Lung (tissue), 12 donors: ENCODE results near the gene ANTXR1. TPM values are rescaled to one million over a fixed set of nuclear protein-coding genes. Genes with fewer than 3 reads are reported as not detected.
A peak's percentile ranks its signal among the peaks of the same experiment; 100 is the strongest.

ENCODE experiments used
- ATAC-seq: fragments of 200-7000 bp; cut with Tn5 transposase; one replicate; pipeline ENCODE4 v1.9.1; 2020; ENCODE audit warnings: moderate number of reproducible peaks; ENCODE audit not compliant: insufficient read depth, low FRiP score
- DNase-seq, 3 donors: peaks; one replicate each; pipeline ENCODE4 v3.0.0-alpha.2; 2013 to 2017
- H3K27ac ChIP-seq, 2 donors: one replicate each; pipeline ENCODE4 v1.5.1; 2013; ENCODE audit warnings: mild to moderate bottlenecking in 2 of 2, moderate library complexity in 2 of 2, control low read depth in 1 of 2, inconsistent platforms in 1 of 2, low read depth in 1 of 2, low read length in 1 of 2
- H3K27me3 ChIP-seq, 3 donors: one replicate each; pipeline ENCODE4 v1.5.1; 2013; ENCODE audit warnings: low read length in 2 of 3; ENCODE audit not compliant: control insufficient read depth in 3 of 3, insufficient read depth in 3 of 3
- H3K36me3 ChIP-seq, 4 donors: one replicate each; pipeline ENCODE4 v1.5.1; 2013; ENCODE audit warnings: low read length in 4 of 4, mild to moderate bottlenecking in 1 of 4, moderate library complexity in 1 of 4; ENCODE audit not compliant: control insufficient read depth in 4 of 4, insufficient read depth in 4 of 4
- H3K4me1 ChIP-seq, 5 donors: one replicate each; pipeline ENCODE4 v1.5.1; 2013; ENCODE audit warnings: low read length in 5 of 5, mild to moderate bottlenecking in 2 of 5, moderate library complexity in 1 of 5; ENCODE audit not compliant: control insufficient read depth in 5 of 5, insufficient read depth in 5 of 5
- H3K4me3 ChIP-seq: one replicate; pipeline ENCODE4 v1.5.1; 2013; ENCODE audit warnings: mild to moderate bottlenecking, control low read depth, moderate library complexity
- H3K9ac ChIP-seq, 2 donors: one replicate each; pipeline ENCODE4 v1.5.1; 2013; ENCODE audit warnings: low read length in 2 of 2, control low read depth in 1 of 2; ENCODE audit not compliant: insufficient read depth in 1 of 2
- H3K9me3 ChIP-seq, 4 donors: one replicate each; pipeline ENCODE4 v1.5.1; 2013; ENCODE audit warnings: low read length in 3 of 4, mild to moderate bottlenecking in 1 of 4, moderate library complexity in 1 of 4; ENCODE audit not compliant: control insufficient read depth in 4 of 4, insufficient read depth in 3 of 4
- WGBS, 2 donors: extraction: QIAGEN DNeasy Blood & Tissue Kit; methylation state at CpG; one replicate each; pipeline ENCODE4 v1.1.7; 2013; 5-methylcytosine and 5-hydroxymethylcytosine counted together
- polyA plus RNA-seq, 2 donors: library from polyadenylated mRNA; stranded (reverse); fragments of 200-250 nt; gene quantifications; one replicate each; pipeline ENCODE4 v1.2.1, GENCODE V29; 2013
- total RNA-seq, 2 donors: library from RNA; depleted of rRNA in 1 of 2; stranded (reverse); fragments of >200 nt in 1 of 2; gene quantifications; one replicate each; pipeline ENCODE4 v1.2.1, GENCODE V29; 2014 to 2021
- TF ChIP-seq, protein P1 (sequence below): IDR thresholded peaks from 2 replicates; pipeline ENCODE4 v1.5.1; 2012; ENCODE audit warnings: mild to moderate bottlenecking; ENCODE audit errors: control extremely low read depth, extremely low read depth
- donor health status: control.
- donor health status: control.
- donor health status: Bipolar disorder and iron deficiency.
- donor health status: healthy.
- donor health status: DM: yes; HTN: yes; CAD: no.

ANTXR1 gene
- total and polyA plus RNA-seq, 4 donors, result 13.4 to 81.0 (median 34.8) TPM

DNA sequence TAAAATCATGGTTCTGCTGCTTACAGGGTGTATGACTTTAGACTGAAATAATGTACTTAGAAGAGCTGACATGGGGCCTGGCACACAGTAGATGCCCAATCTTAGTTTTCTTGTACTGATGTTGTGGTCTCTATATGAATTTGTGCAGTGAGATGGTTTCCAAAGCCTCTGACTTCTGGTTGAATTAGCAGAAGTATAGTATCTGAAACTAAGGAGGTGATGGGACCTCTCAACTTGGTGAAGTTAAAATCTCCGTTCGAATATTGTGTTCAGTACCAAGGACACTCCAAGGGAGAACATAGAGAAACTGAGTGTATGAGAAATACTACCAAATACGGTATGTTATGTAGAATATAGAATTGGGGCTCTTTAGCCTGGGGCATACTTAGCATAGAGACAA is 120.9 kb downstream of the ANTXR1 start:
- no peak overlapping the region for H3K9ac ChIP-seq
- peaks cover 0 to 3% (median 0%) of the 10 kb centered on the region in 5 donors for H3K4me1 ChIP-seq
- no peaks in the 10 kb centered on the region for H3K9me3 ChIP-seq
- TF ChIP-seq, protein P1, sequence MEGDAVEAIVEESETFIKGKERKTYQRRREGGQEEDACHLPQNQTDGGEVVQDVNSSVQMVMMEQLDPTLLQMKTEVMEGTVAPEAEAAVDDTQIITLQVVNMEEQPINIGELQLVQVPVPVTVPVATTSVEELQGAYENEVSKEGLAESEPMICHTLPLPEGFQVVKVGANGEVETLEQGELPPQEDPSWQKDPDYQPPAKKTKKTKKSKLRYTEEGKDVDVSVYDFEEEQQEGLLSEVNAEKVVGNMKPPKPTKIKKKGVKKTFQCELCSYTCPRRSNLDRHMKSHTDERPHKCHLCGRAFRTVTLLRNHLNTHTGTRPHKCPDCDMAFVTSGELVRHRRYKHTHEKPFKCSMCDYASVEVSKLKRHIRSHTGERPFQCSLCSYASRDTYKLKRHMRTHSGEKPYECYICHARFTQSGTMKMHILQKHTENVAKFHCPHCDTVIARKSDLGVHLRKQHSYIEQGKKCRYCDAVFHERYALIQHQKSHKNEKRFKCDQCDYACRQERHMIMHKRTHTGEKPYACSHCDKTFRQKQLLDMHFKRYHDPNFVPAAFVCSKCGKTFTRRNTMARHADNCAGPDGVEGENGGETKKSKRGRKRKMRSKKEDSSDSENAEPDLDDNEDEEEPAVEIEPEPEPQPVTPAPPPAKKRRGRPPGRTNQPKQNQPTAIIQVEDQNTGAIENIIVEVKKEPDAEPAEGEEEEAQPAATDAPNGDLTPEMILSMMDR, result no peak
- no peak for DNase-seq
- H3K27me3 ChIP-seq, result no peaks in the 10 kb centered on the region
- WGBS, 2 donors, result 95 to 97% methylated on average over 3 of the region's 3 CpGs
- ATAC-seq, result no peak
- no peak overlapping the region for H3K4me3 ChIP-seq
- no peak overlapping the region for H3K27ac ChIP-seq
- peaks cover 0 to 15% (median 5%) of the 10 kb centered on the region in 4 donors for H3K36me3 ChIP-seq

DNA sequence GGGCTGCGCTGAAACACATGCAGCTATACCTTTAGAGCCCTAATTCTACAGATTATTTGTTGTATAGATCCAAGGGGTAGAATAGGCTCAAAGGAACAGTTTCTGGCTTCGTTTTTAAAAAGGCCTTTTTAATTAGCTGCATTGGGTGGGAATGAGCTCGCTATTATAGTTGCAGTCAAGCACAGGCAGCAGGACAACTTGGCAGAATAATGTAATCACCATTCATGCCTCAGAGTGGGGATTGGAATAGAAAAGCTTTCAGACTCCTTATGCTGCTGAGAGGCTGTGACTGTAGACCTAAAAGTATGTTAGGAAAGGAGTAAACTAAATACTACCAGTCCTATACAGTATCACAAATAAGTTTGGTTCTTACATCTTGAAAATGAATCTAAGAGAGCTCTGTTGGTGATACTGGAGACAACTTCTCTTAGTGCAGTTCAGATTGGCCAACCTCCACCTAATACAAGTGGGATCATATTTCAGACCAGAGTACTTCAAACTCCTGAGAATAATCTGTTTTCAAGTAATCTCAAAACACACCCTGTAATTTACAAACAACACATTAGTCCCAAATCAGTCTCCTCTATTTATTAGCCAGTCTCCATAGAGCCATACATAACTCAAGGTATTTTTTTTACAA is 121.4 kb downstream of the ANTXR1 start:
- Histone ChIP-seq H3K36me3 (peaks cover 0 to 15% (median 5%) of the 10 kb centered on the region in 4 donors), H3K27me3 (no peaks in the 10 kb centered on the region), H3K4me3 (no peak overlapping the region), H3K4me1 (peaks cover 0 to 3% (median 0%) of the 10 kb centered on the region in 5 donors), H3K9me3 (no peaks in the 10 kb centered on the region), H3K9ac (no peak overlapping the region), H3K27ac (no peak overlapping the region)
- ATAC-seq (no peak), DNase-seq (peak in 1 of 3 donors; percentile 25)
- 70 to 79% methylated on average over 3 of the region's 3 CpGs for WGBS, 2 donors
- TF ChIP-seq, protein P1, result no peak

DNA sequence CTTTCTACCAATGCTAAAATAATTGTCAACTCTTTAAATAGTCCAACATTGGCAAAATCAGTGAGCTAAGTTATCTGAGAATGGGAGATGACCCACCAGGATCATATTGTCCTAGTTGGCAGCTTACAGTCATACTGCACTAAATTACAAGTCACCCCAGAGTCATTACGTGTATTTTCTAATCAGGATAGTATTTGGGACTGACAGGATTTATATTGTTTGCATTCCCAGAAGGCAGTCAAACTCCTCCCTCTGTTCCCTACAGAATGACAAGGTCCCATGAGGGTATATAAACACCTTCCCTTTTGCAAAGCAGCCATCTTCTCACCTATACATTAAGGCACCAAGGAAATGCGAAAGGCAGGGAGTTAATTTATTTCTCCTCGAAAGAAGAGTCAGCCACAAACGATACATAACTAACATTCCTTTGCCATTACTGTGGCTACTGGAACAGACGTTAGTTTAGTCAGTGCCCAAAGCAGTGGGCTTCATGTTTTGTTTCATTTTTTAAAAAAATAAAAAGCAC is 125.3 kb downstream of the ANTXR1 start:
- ATAC-seq, result no peak
- no peak for DNase-seq
- H3K36me3 ChIP-seq, result peaks cover 0 to 8% (median 1%) of the 10 kb centered on the region in 4 donors
- H3K27ac ChIP-seq, result peak overlapping the region in 1 of 2 donors; percentile 33
- H3K9me3 ChIP-seq, result no peaks in the 10 kb centered on the region
- H3K4me3 ChIP-seq, result no peak overlapping the region
- TF ChIP-seq, protein P1, result no peak
- H3K27me3 ChIP-seq, result no peaks in the 10 kb centered on the region
- H3K9ac ChIP-seq, result no peak overlapping the region
- H3K4me1 ChIP-seq, result peaks cover 0 to 3% (median 0%) of the 10 kb centered on the region in 5 donors
- 70 to 83% methylated on average over 5 of the region's 5 CpGs for WGBS, 2 donors
